Brain pericyte (primary cell): ENCODE results near the gene FILIP1.

Experiments
- DNase-seq: peaks from one replicate; pipeline ENCODE4 v3.0.0-alpha.2; 2012; ENCODE audit warnings: low read depth, low spot score

FILIP1 gene

DNA sequence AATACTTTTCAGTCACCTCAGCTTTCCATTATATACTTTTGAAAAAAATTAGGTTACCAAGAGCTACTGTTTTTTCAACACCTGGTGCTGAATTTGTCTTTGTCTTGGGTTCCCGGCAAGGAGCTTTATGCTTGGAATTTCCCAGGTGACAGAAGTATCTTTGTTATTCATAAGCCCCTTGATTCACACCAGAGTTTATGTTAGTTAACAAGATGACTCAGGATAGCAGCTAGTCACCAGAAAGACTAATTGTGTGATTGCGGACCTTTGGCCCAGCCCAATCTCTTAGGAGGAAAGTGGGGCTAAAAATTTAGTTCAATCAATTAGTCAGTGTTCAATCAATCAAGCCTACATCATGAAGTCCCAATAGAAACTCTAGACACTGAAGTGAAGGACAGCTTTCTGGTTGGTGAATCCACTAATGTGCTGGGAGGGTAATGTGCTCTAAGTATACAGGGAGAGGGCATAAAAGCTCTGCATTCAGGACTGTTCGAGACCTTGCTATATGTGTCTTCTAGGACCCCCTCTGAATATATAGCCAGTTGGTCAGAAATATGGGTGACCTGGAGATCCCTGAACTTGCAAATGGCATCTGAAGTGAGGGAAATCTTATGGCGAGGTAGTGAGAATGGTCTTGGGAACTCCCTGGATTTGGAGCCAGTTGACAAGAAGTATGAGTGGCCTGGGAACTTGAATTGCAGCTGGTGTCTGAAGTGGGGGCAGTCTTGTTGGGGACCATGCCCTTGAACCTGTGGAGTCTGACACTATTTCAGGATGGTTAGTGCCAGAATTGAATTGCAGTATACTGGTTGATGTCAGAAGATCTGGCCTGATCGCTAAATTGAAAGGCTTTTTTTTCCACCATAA, 225.2 kb downstream of the FILIP1 start:
- no peak for DNase-seq

DNA sequence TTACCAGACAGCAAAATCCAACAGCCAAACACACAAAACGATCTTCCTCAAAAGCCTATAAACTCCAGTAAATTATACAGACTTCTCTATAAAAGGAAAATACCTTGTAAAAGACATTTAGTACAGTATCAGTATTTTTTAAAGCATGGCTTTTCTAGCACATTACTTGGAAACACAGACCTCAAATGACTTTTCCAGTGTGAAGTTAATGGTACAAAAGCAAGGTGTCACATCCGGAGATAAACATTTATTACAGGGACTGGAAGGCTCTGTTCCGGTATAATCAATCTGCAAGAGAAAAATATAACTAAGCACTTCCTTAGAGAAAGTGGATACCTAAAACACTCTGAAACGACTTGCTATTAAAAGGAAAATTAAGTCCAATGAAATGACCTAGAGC, 226.1 kb downstream of the FILIP1 start:
- DNase-seq = no peak

DNA sequence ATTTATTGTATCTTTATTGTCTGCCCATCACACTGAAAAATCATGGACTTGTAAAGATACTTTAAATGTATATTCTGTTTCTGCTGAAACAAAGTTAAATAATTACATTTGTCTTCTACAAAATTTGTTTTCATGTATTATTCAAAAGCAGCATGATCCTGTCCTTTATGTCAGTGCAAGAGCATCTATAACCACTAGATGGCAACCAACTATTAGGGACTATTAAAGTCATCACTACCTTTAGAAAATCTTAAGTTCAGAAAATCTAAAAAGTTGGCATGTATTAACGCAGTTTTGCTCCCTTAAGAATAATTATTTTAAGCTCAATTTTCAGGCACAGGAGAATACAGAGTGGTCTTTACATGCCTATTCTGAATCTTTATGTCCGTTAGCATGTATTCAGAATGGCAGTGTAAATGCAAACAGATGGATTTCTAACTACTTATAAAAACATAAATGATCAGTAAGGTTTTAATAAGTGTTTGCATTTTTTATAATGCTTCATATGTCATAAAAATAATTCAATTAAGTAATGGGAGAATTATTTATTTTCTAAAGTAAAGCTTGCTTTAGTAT, 226.8 kb downstream of the FILIP1 start:
- peak; percentile 26 for DNase-seq

DNA sequence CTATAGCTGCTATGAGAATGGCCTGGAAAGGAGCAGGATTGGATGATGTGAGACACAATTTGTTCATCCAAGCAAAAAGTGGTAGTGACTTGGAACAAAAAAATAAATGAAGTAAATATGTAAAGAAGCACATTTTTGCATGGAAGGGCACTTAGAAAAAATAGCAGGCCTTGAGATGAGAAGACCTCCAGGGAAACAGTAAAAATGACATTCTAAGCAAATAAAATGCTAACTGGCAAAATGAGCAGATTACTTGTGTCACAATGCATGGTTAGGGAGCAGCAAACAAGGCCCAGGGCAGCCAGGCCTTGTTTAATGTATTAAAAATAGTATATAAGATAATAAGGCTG, 230.2 kb downstream of the FILIP1 start:
- no peak for DNase-seq

DNA sequence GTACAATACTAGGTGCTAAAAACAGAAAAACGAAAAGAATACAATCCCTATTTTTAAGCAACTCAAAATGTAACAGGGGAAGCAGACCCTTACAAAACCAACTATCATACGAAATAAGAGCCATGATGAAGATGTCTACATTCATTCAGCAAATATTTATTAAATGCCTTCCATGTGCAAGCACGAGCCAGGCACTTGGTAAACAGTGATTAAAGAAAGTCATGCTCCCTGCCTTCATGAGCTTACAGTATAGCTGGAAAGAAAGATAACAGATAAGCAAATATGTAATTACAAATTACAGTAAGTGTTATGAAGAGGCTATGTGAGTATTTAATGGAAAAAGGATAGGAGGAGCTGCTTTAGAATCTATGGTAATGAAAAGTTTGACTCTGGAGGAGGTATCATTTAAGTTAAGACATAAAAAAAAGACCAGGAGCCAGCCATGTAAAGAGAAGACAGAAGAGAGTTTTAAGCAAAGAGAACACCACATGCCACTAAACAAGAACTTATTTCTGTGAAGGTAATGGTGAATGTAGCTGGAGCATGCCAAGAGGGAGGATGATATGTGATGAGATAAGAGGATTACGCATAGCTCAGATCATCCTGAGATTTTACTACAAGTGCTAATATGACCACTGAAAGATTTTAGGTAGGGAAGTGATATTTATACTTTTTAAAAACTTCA, 230.7 kb downstream of the FILIP1 start:
- no peak for DNase-seq

DNA sequence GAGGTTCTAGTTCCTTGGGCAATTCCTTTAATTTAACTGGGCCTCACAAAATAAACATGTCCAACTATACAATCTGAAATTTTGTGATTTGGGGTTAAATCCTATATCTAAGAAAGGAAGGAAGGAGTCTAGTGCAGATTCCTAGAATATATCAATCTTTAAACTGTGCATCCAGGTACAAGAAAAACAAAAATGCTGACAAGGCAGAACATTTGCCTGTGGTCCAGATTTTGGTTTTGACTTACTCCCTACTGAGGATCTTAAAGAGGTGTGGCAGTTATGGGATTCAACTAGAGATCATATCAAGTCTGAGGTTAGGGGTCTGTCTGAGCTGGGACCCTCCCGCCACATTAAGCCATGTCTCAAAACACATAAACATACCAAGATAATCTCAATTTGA, 232.3 kb downstream of the FILIP1 start:
- DNase-seq = no peak

DNA sequence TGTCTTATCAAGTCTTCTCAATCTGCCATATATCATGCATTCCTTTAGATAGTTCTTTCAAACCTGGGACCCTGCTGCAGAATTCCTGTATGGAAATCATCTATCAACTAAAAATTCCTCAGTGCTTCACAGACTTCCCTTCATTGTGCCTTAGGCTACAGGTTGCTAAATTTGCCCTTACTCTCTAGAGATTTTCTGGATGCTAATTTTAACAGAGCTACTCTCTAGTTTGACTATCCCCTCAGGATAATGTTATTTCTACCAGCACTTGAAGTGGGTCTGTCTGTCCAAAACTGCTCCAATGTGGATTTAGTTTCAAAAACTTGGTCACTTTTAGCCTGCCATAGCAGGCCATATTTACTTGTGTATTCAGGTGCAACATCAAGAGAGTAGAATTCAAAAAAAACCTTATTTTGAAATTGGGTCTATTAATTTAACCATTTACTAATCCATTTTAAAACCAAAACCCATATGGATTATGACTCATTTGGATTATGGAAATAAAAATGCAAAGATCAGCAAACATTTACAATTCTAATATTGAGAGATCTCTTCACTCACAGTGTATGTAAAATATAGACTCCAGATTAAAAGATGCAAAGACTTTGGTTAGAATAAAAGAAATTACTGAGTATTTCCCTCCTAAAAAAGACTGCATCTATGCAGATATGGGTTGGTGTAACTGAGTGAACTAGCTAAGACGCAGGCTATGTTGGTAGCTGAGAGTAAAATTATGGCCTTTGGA, 236.1 kb downstream of the FILIP1 start:
- DNase-seq = no peak

DNA sequence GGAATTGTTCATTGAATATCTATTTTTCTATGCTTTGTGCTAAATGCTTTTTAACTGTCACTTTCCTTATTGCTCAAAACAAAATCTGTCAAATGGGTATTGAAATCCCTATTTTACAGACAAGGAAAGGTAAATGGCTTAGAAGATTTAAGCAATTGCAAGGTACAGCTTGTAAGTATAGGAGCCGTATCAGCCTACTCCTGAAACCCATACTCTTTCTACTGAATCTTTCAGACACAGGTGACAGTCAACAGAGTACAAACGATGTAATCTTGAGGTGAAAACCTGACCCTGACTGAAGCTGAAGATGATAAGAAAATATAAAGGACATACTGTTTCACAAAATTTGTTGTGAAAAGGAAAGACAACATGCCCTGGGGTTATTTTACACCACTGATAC, 243.0 kb downstream of the FILIP1 start:
- DNase-seq = no peak

DNA sequence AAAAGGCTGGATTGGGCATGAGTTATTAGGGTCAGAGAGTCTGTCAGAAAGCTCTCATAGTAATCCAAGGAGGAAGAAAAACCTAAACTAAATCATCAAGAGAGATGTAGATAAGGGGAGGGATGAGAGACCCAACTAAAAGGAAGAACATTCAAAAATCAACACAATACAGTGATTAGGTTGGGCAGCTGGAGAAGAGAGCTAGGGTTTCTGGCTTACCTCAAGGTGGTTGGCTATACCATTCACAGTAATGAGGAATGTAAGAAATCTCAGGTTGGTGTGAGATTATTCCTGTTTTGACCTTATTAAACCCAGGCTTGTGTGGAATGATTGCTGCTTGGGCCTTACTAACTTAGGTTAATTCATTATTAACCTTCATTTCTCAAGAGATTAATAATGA, 243.8 kb downstream of the FILIP1 start:
- no peak for DNase-seq

DNA sequence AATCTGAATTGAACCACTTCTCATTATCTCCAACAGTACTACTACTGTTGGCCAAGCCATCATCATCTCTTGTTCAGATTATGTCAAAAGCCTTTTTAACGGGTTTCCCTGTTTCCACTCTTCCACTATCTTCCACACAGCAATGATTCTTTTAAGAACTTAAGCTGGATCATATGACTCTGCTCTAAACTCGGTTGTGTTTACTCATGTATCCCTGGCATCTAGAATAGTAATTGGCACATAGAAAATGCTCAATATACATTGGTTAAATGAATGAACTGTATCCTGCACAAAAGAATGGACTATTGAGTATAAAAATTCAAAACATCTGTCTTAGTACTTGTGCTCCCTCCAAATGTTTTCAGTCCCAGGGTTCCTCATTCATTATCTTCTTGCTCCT, 247.2 kb downstream of the FILIP1 start:
- DNase-seq = no peak

DNA sequence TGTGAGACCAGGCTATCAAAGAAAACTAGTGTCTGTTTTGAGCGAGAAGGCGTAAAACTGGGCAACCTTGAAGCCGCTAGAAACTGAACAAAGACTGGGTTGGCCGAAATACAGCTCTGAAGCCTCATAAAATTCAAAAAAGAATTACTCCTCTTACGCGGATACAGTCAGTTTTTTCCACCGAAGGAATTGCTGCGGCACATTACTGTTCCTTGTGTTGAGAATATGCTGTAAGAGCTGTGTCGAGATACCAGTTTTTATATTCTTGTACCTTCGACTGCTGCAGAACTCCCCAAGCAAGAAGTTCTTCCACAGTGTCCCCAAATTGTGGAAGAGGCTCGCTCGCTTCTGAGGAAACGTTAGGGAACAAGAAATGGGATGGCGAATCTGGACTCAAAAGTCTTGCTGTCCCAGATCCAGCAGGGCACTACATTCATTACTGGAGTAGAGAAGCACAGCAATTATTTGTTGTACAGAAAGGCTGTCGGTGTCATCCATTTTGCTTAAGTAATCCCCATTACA, 249.5 kb downstream of the FILIP1 start:
- DNase-seq = no peak

DNA sequence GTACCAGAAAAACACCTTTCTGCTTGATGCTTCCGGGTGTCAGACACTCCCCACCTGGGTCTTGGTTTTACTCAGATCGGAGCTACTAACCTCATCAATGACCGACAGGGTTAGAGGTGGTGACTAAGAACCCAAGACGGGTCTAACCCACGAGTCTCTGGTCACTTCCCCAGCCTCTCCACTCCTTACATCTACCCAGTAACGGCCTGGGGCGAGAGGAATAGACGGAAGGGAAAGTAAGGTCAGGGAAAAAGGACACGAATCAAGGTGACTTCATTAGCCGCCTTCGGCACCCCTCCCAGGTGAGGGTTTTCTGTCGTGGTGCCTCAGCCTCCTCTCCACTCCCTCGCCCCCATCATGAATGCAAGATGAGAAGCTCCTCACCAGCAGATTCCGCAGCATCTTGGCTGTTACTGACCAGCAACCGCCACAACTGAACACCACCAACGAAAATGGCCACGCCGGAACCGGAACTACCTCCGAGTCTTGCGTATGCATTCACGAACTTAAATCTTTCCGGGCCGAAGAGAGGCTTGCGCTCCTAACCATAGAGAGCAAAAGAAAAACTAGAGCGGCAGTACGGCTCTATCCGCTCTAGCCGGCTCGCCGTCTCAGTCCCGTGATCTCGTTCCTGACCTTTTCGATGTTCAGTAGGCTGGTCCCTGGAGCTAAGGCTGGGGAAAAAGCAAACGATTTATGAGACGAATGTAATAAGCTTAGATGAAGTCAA, 250.1 kb downstream of the FILIP1 start, which contains the start of gene COX7A2:
TSS of gene COX7A2 (minus strand) at position 469 of the 730 bp plus-strand sequence. CDS start at position 402, 67 bp downstream.
- DNase-seq = peak; percentile 84
